ENCODE measurements around the gene MAP3K21.

- no peak for TF ChIP-seq CTCF (IDR thresholded peaks at IDR 0.05; ENCODE audit: low read depth, low read length, poor library complexity, severe bottlenecking)
- no peak for TF ChIP-seq EZH2phosphoT487 (IDR thresholded peaks at IDR 0.05; ENCODE audit: borderline replicate concordance, low read length)
Observed at GRCh38 chr1:233319272-233319671, 8.3 kb upstream of the MAP3K21 start.

Measured in DOHH2 (cell line).